8988T (cell line): ENCODE data around the gene LY9.
A peak's percentile ranks its signal among the peaks of the same experiment; 100 is the strongest.
"Not testable (repeated sequence)": the region's sequence is repeated elsewhere in the genome, so short reads cannot be mapped to it uniquely, and the experiment has no call there.

Experiments used
- DNase-seq: peaks from one replicate; pipeline ENCODE4 v3.0.0; 2011

Gene LY9

DNA sequence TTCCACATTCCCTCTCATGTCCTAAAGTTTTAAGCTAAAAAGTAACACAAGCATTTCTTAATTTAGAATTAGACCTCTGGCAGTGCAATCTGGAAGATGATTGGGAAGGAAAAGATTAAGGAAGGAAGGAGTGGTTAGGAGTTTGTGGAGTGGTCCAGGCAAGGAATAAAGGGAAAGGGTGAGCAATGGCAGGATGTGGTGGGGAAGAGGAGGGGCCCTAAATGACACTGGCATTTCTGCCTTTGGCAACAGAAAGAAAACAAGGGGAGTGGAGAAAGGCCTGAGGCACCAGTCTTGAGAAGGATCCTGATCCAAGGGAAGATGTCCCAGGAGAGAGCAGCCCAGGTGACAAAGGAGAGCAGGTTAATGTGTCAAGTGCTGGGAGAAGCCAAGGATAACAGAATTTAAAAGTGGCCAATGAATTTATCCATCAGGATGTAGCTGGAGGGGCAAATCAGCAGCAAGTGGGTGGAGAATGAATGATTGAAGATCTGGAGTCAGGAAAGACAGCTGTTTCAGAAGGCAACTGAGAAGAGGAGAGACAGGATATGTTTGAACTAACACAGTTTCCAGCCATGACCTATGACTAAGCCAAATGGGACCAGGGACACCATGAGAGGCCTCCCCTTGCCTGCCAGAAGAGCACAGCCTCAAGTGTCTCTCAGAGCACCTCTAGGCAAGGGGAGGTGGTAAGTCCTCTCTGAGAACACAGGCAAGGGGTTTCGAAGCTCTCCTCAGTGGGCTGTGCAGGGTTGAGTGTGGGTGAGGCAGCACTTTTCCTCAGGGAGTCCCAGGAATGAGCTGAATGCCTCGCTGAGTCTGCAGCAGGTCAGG is 20.9 kb upstream of the LY9 start:
- no peak for DNase-seq

DNA sequence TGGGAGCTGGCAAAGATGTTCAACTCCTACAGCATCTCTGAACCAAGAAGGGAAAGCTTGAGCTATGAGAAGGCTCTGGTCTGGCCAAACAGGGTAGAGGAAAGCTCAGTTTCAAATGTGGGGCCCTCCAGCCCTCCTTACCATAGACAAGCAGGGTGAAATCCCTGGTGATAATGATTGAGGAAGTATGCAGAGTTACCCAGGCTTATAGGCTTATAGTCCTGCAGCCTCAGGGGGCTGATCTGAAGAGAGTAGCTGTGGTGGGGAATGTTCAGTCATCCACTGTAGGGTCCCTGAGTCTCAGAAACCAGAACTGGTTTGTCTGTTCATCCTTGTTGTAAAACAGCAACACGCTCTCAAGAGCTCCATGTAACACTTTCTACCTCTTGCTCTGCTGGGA is 19.8 kb upstream of the LY9 start:
- DNase-seq: no peak

DNA sequence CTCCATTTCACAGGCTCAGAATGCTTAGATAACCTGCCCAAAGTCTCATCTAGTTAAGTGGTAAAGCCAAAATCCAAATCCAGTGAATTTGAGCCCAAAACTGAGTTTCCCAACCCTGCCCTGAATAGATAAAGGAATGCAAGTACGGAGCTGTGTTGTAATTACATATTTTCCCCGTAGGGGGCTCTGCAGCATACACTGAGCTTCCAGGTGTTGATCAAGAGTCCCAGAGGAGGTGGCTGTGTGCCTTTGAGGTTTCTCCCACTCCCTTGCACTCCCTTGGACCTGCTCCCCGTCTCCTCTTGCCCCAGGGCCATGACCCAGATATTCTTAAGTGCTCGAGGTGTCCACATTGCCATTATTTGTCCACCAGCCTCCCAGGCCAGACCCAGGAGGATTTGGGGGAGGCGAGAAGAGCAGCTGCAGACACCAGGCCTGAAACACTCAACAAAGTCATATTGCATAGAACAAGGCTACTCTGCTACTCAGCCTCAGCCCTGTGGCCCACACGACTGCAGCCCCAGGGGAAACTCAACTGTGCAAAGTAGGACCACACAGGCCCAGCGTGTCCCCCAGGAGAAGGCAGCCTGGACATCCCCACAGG is 18.4 kb upstream of the LY9 start:
- DNase-seq: no peak

- DNase-seq: no peak
Measured at GRCh38 chr1:160778976-160779375, 17.0 kb upstream of the LY9 start.

DNA sequence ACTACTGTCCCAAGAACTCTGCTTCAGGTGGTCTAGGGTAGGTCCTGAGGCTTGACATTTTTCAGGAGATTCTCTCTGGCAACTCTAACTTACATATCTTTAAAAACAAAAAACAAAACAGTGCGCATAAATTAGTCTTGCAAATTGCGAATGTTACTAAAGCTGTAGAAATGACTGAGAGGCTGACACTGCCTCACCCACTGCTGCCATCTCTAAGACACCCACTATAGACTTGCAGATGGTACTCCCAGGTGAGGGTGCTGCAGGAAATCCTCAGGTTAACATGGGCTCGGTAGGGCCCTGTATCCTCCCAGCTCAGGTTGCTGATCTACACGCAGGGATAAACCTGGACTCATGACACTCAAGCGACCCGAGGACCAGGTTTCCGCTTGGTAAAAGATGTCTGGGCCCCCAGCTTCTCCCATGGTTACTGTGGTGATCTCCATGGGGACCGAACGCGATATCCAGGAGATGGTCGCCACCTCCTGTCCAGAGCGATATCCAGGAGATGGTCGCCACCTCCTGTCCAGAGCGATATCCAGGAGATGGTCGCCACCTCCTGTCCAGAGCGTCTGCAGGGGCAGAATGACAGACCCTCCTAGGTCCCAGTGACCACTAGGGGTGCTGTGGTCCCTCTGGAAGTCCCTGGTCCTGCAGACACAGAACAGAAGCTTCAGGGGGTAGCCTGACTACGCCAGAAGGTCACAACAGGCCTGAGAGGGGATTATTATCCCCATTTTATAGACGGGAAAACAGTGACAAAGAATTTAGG is 16.2 kb upstream of the LY9 start:
- DNase-seq: peak; percentile 27

- no peak for DNase-seq
Measured at GRCh38 chr1:160780398-160780755, 15.6 kb upstream of the LY9 start.

DNA sequence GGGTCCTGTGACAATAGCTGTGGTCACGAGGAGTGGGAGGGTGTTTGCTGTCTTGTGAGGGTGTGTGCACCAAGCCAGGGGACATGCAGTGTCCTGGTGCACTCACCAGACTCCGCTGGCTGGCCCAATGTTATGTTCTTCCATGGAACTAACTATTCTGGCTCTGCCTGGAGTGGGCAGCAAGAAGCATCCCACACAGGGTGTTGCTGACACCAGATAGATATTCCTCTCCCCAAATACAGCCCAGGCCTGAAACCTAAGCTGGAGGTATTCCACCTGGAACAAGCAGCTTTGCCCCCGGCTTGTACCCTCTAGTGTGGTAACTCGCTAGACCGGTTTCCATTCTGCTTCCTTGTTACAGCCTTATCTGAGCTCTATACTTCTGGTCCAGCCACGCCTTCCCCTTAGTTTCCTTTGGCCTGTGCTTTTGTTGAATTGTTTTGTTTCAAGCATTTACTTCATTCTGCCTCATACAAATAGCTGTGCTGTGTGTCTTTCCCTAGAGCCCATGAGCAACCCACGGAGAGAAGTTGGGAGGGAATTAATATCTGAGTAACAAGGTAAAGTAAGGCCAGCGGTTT is 14.7 kb upstream of the LY9 start:
- no peak for DNase-seq

- no peak for DNase-seq
Measured at GRCh38 chr1:160781914-160782689, 13.9 kb upstream of the LY9 start.

- DNase-seq: not testable (repeated sequence)
Measured at GRCh38 chr1:160782988-160783765, 12.8 kb upstream of the LY9 start.

DNA sequence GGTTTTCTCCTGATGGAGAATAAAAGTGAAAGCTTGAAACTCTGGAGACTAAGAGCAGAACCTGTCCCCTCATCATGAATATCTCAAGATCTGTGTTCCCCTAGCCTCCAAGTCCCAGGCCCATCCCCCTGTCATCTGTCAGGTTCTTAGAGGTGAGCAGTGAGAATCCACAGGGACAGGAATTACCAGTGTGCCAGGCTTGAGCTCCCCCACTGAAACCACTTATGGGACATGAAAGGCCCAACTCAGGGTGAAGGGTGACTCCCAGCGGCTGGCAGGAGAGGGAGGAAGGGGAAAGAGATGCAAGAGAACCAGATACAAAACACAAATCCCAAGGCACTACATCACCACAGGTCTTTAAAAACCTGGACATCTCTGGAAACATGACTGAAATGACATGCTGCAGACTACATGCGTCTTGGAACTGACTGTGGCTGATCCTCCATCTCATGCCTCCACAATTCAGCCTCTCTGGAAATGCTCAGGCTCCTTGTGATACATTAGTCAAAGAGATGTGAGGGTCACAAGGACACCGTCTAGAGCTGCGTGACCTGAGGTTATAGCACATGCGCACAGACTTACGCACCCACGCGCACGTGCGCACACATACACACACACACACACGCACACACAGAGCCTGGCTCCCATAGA is 6.8 kb upstream of the LY9 start:
- no peak for DNase-seq

GRCh38 chr1:160789702-160790611 is 6.0 kb upstream of the LY9 start:
- no peak for DNase-seq

DNA sequence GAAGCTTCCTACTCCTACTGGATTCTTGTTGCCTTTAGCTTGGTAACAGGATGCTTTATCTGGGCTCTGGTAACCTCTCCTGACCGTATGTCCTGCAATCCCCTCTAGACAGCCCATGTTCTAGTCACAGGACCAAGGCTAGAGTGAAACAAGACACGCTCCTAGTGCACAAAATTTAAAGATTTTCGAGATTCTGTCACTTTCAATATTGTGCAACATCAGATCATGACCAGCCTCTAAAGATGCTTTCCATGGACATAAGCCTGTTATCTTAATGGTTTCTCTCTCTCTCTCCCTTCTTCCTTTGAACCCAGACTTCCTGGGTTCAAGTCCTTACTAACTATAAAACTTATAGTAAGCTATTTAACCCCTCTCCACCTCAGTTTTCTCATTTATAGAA is 1.6 kb upstream of the LY9 start:
- no peak for DNase-seq

- no peak for DNase-seq
Measured at GRCh38 chr1:160797271-160797709, 1.3 kb downstream of the LY9 start.

- no peak for DNase-seq
Measured at GRCh38 chr1:160797861-160798273, 1.9 kb downstream of the LY9 start.

DNA sequence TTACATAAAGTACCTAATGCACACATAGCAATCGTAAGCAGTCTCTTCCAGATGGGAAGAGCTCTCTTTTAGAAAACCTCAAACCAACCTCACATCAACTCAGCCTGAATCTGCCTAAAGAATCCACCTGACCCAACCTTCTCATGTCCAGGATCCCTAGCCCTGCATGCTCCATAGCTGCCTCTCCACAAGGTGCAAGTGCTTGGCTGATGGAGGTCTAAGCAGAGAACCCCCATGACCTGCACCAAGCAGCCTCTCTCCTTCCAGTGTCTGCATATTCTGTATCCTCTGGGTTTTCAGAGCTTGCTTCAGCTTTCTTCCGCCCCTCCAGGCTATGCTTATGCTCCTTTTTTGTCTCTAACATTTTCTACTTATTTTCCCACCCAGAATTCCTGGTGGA is 2.5 kb downstream of the LY9 start:
- DNase-seq: no peak

- DNase-seq: no peak
Measured at GRCh38 chr1:160799641-160800040, 3.7 kb downstream of the LY9 start.

- no peak for DNase-seq
Measured at GRCh38 chr1:160800142-160800541, 4.2 kb downstream of the LY9 start.

DNA sequence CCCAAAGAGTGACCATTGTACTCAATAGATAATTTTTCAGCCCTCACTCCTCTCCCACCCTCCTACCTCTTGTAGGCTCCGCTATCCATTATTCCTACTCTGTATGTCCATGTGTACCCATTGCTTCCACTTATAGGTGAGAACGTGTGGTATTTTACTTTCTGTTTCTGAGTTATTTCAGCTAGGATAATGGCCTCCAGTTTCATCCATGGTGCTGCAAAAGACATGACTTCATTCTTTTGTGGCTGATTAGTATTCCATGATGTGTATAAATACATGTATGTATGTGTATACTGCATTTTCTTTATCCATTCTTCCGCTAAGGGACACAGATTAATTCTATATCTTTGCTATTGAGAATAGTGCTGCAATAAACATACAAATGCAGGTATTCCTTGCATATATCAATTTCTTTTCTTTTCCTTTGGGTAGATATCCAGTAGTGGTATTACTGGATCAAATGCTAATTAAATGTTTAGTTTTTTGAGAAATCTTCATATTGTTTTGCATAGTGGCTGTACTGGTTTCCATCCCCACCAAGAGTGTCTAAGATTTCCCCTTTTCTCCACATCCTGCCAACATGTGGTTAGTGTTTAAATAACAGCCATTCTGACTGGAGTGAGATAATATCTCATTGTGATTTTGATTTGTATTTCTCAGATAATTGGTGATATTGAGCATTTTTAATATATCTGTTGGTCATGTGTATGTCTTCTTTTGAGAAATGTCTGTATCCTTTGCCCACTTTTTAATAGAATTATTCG is 4.9 kb downstream of the LY9 start:
- no peak for DNase-seq

DNA sequence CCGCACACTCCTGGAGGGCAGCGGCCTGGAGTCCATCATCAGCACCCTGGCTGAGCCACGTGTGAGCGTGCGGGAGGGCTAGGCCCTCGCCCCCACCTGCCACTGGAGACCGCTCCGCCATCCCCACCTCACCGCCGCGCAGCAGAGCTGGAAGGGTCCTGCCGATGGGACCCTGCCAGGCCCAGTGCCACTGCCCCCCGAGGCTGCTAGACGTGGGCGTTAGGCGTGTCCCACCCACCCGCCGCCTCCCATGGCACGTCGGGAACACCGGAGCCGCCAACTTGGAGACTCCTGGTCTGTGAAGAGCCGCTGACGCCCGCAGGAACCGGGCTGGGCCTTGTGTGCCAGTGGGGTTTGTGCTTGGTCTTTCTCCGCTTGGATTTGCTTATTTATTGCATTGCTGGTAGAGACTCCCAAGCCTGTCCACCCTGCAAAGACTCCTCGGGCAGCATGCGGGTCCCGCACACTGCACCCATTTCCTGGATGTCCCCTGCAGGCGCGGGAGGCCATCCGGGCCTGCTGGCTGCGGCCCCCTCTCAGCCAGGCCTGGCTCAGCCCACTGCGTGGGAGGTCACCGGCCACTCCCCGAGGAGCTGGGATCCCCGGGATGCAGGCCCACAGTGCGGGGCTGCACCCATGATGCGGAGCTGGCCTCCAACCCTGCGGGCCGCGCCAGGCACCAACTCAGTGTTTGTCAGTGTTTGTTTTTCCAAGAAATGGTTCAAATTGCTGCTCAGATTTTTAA is 6.0 kb downstream of the LY9 start:
- no peak for DNase-seq
